ENCODE measurements around the gene VAT1L. TPM values are rescaled to one million over a fixed set of nuclear protein-coding genes. Genes with fewer than 3 reads are reported as not detected.

VAT1L gene
- total RNA-seq, 3 donors from 2014 or later (not counting 1 experiment from before 2014, with no cell fraction given), result not detected

GRCh38 chr16:77885571-77886295 lies 97.4 kb downstream of the VAT1L start:
- intact Hi-C loops (cut with micrococcal nuclease), result no loop called here
- TF ChIP-seq, protein P1, sequence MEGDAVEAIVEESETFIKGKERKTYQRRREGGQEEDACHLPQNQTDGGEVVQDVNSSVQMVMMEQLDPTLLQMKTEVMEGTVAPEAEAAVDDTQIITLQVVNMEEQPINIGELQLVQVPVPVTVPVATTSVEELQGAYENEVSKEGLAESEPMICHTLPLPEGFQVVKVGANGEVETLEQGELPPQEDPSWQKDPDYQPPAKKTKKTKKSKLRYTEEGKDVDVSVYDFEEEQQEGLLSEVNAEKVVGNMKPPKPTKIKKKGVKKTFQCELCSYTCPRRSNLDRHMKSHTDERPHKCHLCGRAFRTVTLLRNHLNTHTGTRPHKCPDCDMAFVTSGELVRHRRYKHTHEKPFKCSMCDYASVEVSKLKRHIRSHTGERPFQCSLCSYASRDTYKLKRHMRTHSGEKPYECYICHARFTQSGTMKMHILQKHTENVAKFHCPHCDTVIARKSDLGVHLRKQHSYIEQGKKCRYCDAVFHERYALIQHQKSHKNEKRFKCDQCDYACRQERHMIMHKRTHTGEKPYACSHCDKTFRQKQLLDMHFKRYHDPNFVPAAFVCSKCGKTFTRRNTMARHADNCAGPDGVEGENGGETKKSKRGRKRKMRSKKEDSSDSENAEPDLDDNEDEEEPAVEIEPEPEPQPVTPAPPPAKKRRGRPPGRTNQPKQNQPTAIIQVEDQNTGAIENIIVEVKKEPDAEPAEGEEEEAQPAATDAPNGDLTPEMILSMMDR (IDR thresholded peaks at IDR 0.05), result no peak
- no peaks in the 10 kb centered on the region for H3K4me1 Mint-ChIP-seq
- no peaks in the 10 kb centered on the region for H3K36me3 Mint-ChIP-seq
- H3K4me1 ChIP-seq (ENCODE audit: control insufficient read depth, insufficient read depth, low read length), result no peaks in the 10 kb centered on the region
- no peak for DNase-seq
- H3K36me3 ChIP-seq (ENCODE audit: control insufficient read depth, insufficient read depth, low read length), result no peaks in the 10 kb centered on the region
- no peak overlapping the region for H3K4me3 ChIP-seq (ENCODE audit: low read length)
- H3K27me3 ChIP-seq (ENCODE audit: control insufficient read depth, insufficient read depth, low read length), result no peaks in the 10 kb centered on the region
- H3K27ac ChIP-seq (ENCODE audit: low read length), result no peak overlapping the region
- WGBS (ENCODE audit: insufficient coverage), result 86% methylated on average over 6 of the region's 6 CpGs
- H3K27ac Mint-ChIP-seq, result no peak overlapping the region
- H3K4me3 Mint-ChIP-seq, result no peak overlapping the region
- peaks cover 0 to 3% of the 10 kb centered on the region in 2 donors for H3K9me3 Mint-ChIP-seq
- H3K9me3 ChIP-seq (ENCODE audit: control insufficient read depth, insufficient read depth, low read length), result no peaks in the 10 kb centered on the region
- ATAC-seq, result no peak
- peaks cover 8 to 18% of the 10 kb centered on the region in 2 donors for H3K27me3 Mint-ChIP-seq (ENCODE audit: low read depth in 2 of 2)

DNA sequence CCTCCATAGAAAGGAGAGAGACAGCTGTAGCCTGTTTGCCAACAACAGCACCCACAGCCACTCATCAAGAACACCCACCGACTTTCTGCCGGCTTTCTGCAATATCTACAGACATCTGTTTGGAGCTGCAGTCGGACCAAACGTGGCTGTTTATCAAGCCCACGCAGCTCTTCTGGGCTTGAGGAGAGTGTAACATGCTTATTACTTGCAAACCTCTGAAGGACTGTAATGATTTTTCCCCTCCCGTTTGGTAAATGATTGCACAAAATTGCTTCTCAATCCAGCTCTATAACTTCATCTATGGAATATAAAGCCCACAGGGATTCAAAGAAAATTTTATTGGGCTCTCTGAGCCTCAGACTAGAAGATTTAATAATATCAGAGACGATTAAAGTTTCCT lies 100.5 kb downstream of the VAT1L start:
- Mint-ChIP-seq H3K4me1 (no peaks in the 10 kb centered on the region), H3K27me3 (ENCODE audit: low read depth in 2 of 2) (peaks cover 8 to 18% of the 10 kb centered on the region in 2 donors), H3K36me3 (no peaks in the 10 kb centered on the region), H3K9me3 (peaks cover 0 to 3% of the 10 kb centered on the region in 2 donors), H3K4me3 (no peak overlapping the region), H3K27ac (no peak overlapping the region)
- DNase-seq (no peak), ATAC-seq (no peak)
- H3K27me3 ChIP-seq (ENCODE audit: control insufficient read depth, insufficient read depth, low read length), result no peaks in the 10 kb centered on the region
- no peaks in the 10 kb centered on the region for H3K4me1 ChIP-seq (ENCODE audit: control insufficient read depth, insufficient read depth, low read length)
- intact Hi-C loops (cut with micrococcal nuclease), result no loop called here
- TF ChIP-seq, protein P1 (IDR thresholded peaks at IDR 0.05), result no peak
- WGBS (ENCODE audit: insufficient coverage), result 77% methylated on average over 7 of the region's 7 CpGs
- no peak overlapping the region for H3K27ac ChIP-seq (ENCODE audit: low read length)
- H3K36me3 ChIP-seq (ENCODE audit: control insufficient read depth, insufficient read depth, low read length), result no peaks in the 10 kb centered on the region
- H3K4me3 ChIP-seq (ENCODE audit: low read length), result no peak overlapping the region
- H3K9me3 ChIP-seq (ENCODE audit: control insufficient read depth, insufficient read depth, low read length), result no peaks in the 10 kb centered on the region

DNA sequence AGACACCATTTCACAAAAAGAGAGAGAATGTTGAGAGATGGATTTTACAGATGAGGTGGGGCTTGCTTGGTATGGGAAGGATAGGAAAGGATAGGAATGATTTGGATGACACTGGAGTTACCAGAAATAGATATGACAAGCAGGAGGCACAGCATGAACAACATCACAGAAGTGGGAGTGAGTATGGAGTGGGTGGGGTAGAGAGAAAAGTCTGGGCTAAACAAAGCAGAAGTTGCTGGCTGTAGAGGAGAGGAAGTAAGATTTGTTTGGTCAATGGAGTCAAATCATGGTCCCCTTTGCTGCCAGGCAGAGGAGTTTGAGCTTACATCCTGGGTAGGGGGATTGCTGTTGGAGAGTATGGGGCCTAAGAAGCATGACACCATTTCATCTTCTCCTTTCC lies 101.7 kb downstream of the VAT1L start:
- Mint-ChIP-seq H3K36me3 (no peaks in the 10 kb centered on the region), H3K4me1 (no peaks in the 10 kb centered on the region), H3K27me3 (ENCODE audit: low read depth in 2 of 2) (peaks cover 8 to 18% of the 10 kb centered on the region in 2 donors), H3K4me3 (no peak overlapping the region), H3K9me3 (peaks cover 0 to 3% of the 10 kb centered on the region in 2 donors), H3K27ac (no peak overlapping the region)
- Histone ChIP-seq H3K4me3 (ENCODE audit: low read length) (no peak overlapping the region), H3K4me1 (ENCODE audit: control insufficient read depth, insufficient read depth, low read length) (no peaks in the 10 kb centered on the region), H3K36me3 (ENCODE audit: control insufficient read depth, insufficient read depth, low read length) (no peaks in the 10 kb centered on the region), H3K9me3 (ENCODE audit: control insufficient read depth, insufficient read depth, low read length) (no peaks in the 10 kb centered on the region), H3K27ac (ENCODE audit: low read length) (no peak overlapping the region), H3K27me3 (ENCODE audit: control insufficient read depth, insufficient read depth, low read length) (no peaks in the 10 kb centered on the region)
- ATAC-seq (no peak), DNase-seq (no peak)
- intact Hi-C loops (cut with micrococcal nuclease), result no loop called here
- TF ChIP-seq, protein P1 (IDR thresholded peaks at IDR 0.05), result no peak

DNA sequence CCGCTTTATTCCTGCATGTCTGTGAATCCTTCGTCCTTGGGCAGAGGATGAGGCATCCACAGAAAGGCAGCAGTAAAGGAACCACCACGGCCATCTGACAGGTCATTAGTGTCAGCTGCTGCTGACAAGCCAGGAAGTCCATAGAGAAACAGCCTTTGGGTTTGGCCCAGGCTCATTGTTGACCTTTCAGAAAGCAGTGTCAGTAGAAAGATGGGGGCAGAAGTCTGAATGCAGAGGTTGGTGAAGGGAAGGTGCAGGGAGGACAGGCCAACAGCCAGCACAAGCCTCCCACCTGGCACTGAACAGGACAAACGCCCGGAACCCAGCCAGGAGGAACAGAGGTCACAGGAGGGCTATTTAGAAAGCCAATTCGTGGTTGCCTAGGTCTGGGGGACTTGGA lies 105.8 kb downstream of the VAT1L start:
- H3K27me3 Mint-ChIP-seq (ENCODE audit: low read depth in 2 of 2), result peaks cover 0 to 4% of the 10 kb centered on the region in 2 donors
- H3K4me3 ChIP-seq (ENCODE audit: low read length), result no peak overlapping the region
- no peaks in the 10 kb centered on the region for H3K4me1 ChIP-seq (ENCODE audit: control insufficient read depth, insufficient read depth, low read length)
- no peaks in the 10 kb centered on the region for H3K36me3 ChIP-seq (ENCODE audit: control insufficient read depth, insufficient read depth, low read length)
- TF ChIP-seq, protein P1 (IDR thresholded peaks at IDR 0.05), result no peak
- no peaks in the 10 kb centered on the region for H3K36me3 Mint-ChIP-seq
- H3K27ac Mint-ChIP-seq, result no peak overlapping the region
- H3K9me3 Mint-ChIP-seq, result peaks cover 0 to 3% of the 10 kb centered on the region in 2 donors
- no peak overlapping the region for H3K4me3 Mint-ChIP-seq
- ATAC-seq (no peak), DNase-seq (no peak)
- H3K9me3 ChIP-seq (ENCODE audit: control insufficient read depth, insufficient read depth, low read length), result no peaks in the 10 kb centered on the region
- no peaks in the 10 kb centered on the region for H3K27me3 ChIP-seq (ENCODE audit: control insufficient read depth, insufficient read depth, low read length)
- WGBS (ENCODE audit: insufficient coverage), result 66% methylated on average over 6 of the region's 6 CpGs
- intact Hi-C loops (cut with micrococcal nuclease), result no loop called here
- no peak overlapping the region for H3K27ac ChIP-seq (ENCODE audit: low read length)
- no peaks in the 10 kb centered on the region for H3K4me1 Mint-ChIP-seq
